Astrocyte (in vitro differentiated cells and primary cell): ENCODE data around the gene NCLN. TPM values are rescaled to one million over a fixed set of nuclear protein-coding genes. Genes with fewer than 3 reads are reported as not detected.

Source experiments
- DNase-seq: peaks from one replicate; pipeline ENCODE4 v3.0.0-alpha.2; 2010; ENCODE audit warnings: low read depth
- FAIRE-seq: peaks from 2 replicates; lab custom pipeline; 2011; peaks lifted over from hg19 to GRCh38; lab: Jason Lieb, UNC
- H2AFZ ChIP-seq: 2 replicates; pipeline ENCODE4 v1.6.0; 2012; ENCODE audit warnings: low read depth, low read length, inconsistent platforms
- H3K27ac ChIP-seq: 2 replicates; pipeline ENCODE4 v1.5.1; 2011; ENCODE audit warnings: low read depth, low read length, inconsistent platforms
- H3K27me3 ChIP-seq: 2 replicates; pipeline ENCODE4 v1.6.0; 2011; ENCODE audit warnings: low read length, inconsistent platforms; ENCODE audit not compliant: insufficient read depth
- H3K36me3 ChIP-seq: 2 replicates; pipeline ENCODE4 v1.5.1; 2011; ENCODE audit warnings: low read length, inconsistent platforms; ENCODE audit not compliant: insufficient read depth
- H3K4me1 ChIP-seq: 2 replicates; pipeline ENCODE4 v1.5.1; 2011; ENCODE audit warnings: low read length, inconsistent platforms; ENCODE audit not compliant: insufficient read depth
- H3K4me2 ChIP-seq: 2 replicates; pipeline ENCODE4 v1.6.0; 2012; ENCODE audit warnings: low read length, inconsistent platforms
- H3K4me3 ChIP-seq: 2 replicates; pipeline ENCODE4 v1.5.1; 2011; ENCODE audit warnings: low read depth, mild to moderate bottlenecking, low read length, inconsistent platforms; ENCODE audit not compliant: insufficient read depth
- H3K79me2 ChIP-seq: 2 replicates; pipeline ENCODE4 v1.6.0; 2012; ENCODE audit warnings: mild to moderate bottlenecking, low read length, inconsistent platforms; ENCODE audit not compliant: insufficient read depth
- H3K9ac ChIP-seq: 2 replicates; pipeline ENCODE4 v1.6.0; 2012; ENCODE audit warnings: mild to moderate bottlenecking, low read length, inconsistent platforms
- H3K9me3 ChIP-seq: 2 replicates; pipeline ENCODE4 v1.5.1; 2012; ENCODE audit warnings: low read depth, mild to moderate bottlenecking, low read length, inconsistent platforms; ENCODE audit not compliant: insufficient read depth
- H4K20me1 ChIP-seq: 2 replicates; pipeline ENCODE4 v1.6.0; 2012; ENCODE audit warnings: low read length, inconsistent platforms; ENCODE audit not compliant: insufficient read depth
- H3K27ac Mint-ChIP-seq: one replicate; pipeline ENCODE4 v1.8.0; 2021; ENCODE audit warnings: mild to moderate bottlenecking, mixed read lengths; ENCODE audit not compliant: unreplicated experiment
- H3K27me3 Mint-ChIP-seq: one replicate; pipeline ENCODE4 v1.8.0; 2021; ENCODE audit warnings: low read depth, mixed read lengths; ENCODE audit not compliant: unreplicated experiment
- H3K36me3 Mint-ChIP-seq: one replicate; pipeline ENCODE4 v1.8.0; 2021; ENCODE audit warnings: low read depth, mixed read lengths; ENCODE audit not compliant: unreplicated experiment
- H3K4me1 Mint-ChIP-seq: one replicate; pipeline ENCODE4 v1.8.0; 2021; ENCODE audit warnings: low read depth, mixed read lengths; ENCODE audit not compliant: unreplicated experiment
- H3K4me3 Mint-ChIP-seq: one replicate; pipeline ENCODE4 v1.8.0; 2021; ENCODE audit warnings: mild to moderate bottlenecking, moderate library complexity, mixed read lengths; ENCODE audit not compliant: unreplicated experiment
- H3K9me3 Mint-ChIP-seq: one replicate; pipeline ENCODE4 v1.8.0; 2021; ENCODE audit warnings: mild to moderate bottlenecking, mixed read lengths; ENCODE audit not compliant: unreplicated experiment
- EZH2 ChIP-seq: IDR thresholded peaks from 2 replicates; pipeline ENCODE4 v1.6.1; 2012; ENCODE audit warnings: mild to moderate bottlenecking, low read length, inconsistent platforms; ENCODE audit not compliant: insufficient read depth
- total RNA-seq: library from RNA; stranded (reverse); gene quantifications from 2 replicates; pipeline ENCODE4 v1.2.1, GENCODE V29; 2021
- TF ChIP-seq, protein P1 (sequence below): IDR thresholded peaks from 2 replicates; pipeline ENCODE4 v1.5.1; 2011; ENCODE audit warnings: low read depth, mild to moderate bottlenecking, inconsistent platforms, low read length, moderate library complexity; ENCODE audit not compliant: insufficient read depth

NCLN gene
- total RNA-seq, 1 donor from 2014 or later: 95.8 TPM

DNA sequence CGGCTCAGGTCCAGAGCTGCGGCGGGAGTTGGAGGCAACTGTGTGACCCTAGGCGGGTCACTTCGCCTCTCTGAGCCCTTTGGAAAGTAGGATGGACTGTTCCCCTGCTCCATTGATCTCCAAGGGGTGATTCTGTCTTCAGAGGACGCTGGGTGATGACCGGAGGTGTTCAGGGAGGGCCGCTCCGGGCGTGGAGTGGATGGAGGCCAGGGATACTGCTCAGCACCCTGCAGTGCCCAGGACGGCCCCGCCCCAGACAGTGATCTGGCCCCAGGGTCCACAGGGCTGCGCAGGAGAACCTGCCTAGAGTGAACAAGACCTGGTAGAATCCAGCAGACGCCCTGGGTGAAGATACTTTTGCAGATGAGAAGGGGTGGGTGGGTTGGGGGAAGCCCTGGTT, 7.0 kb downstream of the NCLN start:
- peaks cover 4% of the 10 kb centered on the region for H3K4me1 Mint-ChIP-seq
- no peaks in the 10 kb centered on the region for H3K36me3 ChIP-seq
- DNase-seq (no peak), FAIRE-seq (no peak)
- H3K27ac ChIP-seq: no peak overlapping the region
- H3K79me2 ChIP-seq: peaks cover 59% of the 10 kb centered on the region
- peaks cover 1% of the 10 kb centered on the region for H3K9me3 Mint-ChIP-seq
- no peak overlapping the region for H2AFZ ChIP-seq
- no peak overlapping the region for H3K27ac Mint-ChIP-seq
- H3K27me3 Mint-ChIP-seq: no peaks in the 10 kb centered on the region
- no peaks in the 10 kb centered on the region for H3K9me3 ChIP-seq
- H3K9ac ChIP-seq: no peak overlapping the region
- H3K4me3 Mint-ChIP-seq: no peak overlapping the region
- peaks cover 46% of the 10 kb centered on the region for H4K20me1 ChIP-seq
- TF ChIP-seq, protein P1, sequence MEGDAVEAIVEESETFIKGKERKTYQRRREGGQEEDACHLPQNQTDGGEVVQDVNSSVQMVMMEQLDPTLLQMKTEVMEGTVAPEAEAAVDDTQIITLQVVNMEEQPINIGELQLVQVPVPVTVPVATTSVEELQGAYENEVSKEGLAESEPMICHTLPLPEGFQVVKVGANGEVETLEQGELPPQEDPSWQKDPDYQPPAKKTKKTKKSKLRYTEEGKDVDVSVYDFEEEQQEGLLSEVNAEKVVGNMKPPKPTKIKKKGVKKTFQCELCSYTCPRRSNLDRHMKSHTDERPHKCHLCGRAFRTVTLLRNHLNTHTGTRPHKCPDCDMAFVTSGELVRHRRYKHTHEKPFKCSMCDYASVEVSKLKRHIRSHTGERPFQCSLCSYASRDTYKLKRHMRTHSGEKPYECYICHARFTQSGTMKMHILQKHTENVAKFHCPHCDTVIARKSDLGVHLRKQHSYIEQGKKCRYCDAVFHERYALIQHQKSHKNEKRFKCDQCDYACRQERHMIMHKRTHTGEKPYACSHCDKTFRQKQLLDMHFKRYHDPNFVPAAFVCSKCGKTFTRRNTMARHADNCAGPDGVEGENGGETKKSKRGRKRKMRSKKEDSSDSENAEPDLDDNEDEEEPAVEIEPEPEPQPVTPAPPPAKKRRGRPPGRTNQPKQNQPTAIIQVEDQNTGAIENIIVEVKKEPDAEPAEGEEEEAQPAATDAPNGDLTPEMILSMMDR: no peak
- no peak for TF ChIP-seq EZH2
- H3K4me1 ChIP-seq: no peaks in the 10 kb centered on the region
- peaks cover 5% of the 10 kb centered on the region for H3K36me3 Mint-ChIP-seq
- H3K4me2 ChIP-seq: no peak overlapping the region
- no peak overlapping the region for H3K4me3 ChIP-seq
- no peaks in the 10 kb centered on the region for H3K27me3 ChIP-seq

DNA sequence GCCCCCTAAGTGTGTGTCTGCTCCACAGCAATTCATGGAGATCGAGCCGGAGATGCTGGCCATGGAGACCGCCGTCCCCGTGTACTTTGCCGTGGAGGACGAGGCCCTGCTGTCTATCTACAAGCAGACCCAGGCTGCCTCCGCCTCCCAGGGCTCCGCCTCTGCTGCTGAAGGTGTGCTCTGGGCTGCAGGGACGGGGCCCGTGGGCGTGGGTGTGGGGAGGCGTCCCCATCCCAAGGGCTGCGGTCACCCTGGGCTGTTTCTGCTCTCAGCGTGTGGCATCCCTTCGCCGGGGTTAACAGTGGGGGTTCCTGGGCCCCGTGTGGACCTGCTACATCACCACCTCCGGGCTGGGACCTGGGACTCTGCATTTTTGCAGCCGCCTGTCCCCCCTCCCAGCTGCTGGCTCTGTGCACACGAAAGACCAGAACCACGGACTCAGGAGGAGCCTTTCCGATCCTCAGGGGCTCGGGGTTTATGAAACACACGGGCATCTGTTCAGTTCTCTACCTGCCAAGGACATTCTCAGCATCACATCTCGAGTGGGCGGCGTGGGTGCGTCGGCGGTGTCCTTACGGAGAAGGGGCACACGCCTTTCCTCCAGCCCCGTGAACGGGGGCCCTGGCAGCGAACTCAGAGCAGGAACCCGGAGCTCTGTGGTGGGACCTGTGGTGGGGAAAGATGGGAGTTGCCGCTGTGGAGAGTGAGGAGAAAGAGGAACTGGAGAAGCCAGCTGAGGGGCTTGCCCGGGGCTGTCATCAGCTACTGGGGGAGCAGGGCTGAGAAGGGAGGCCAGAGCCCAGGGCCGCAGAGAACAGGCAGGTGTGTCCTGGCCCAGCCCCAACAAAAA, 7.8 kb downstream of the NCLN start:
- H3K27ac Mint-ChIP-seq: no peak overlapping the region
- no peak overlapping the region for H2AFZ ChIP-seq
- H3K27me3 Mint-ChIP-seq: no peaks in the 10 kb centered on the region
- H3K4me3 ChIP-seq: no peak overlapping the region
- H3K9ac ChIP-seq: no peak overlapping the region
- no peak overlapping the region for H3K4me2 ChIP-seq
- no peaks in the 10 kb centered on the region for H3K36me3 ChIP-seq
- no peak for FAIRE-seq
- H3K9me3 Mint-ChIP-seq: peaks cover 1% of the 10 kb centered on the region
- no peaks in the 10 kb centered on the region for H3K4me1 ChIP-seq
- DNase-seq: no peak
- H3K4me1 Mint-ChIP-seq: no peaks in the 10 kb centered on the region
- H3K36me3 Mint-ChIP-seq: peaks cover 5% of the 10 kb centered on the region
- TF ChIP-seq EZH2: no peak
- TF ChIP-seq, protein P1: no peak
- no peaks in the 10 kb centered on the region for H3K9me3 ChIP-seq
- H3K79me2 ChIP-seq: peaks cover 51% of the 10 kb centered on the region
- peaks cover 39% of the 10 kb centered on the region for H4K20me1 ChIP-seq
- H3K4me3 Mint-ChIP-seq: no peak overlapping the region
- H3K27me3 ChIP-seq: no peaks in the 10 kb centered on the region
- H3K27ac ChIP-seq: no peak overlapping the region
